ENCODE results near the gene AKAP6.

DNA sequence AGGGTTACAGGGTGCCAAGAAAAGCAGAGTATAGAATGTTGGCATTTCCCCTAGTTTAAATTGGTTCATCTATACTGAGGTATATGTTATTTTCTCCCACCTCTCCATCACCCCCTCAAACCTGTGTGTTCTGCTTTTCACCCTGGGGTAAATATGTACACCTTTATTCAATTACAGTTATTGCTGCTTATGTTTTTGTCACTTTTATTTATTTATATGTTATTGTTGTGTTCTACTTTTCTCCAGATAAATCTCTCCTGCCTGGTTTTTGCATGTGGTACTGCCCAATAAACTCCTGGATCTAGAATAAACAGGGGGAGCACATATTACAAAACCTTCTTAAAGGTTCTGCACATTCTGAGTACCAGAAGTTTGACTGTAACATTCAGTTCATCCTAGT is 487.5 kb downstream of the AKAP6 start:
- TF ChIP-seq POLR2A (IDR thresholded peaks at IDR 0.05; ENCODE audit: low read depth, low read length) = no peak
- TF ChIP-seq POLR2AphosphoS5 (IDR thresholded peaks at IDR 0.05; ENCODE audit: low read depth, low read length) = no peak
- no peak for TF ChIP-seq TAF1 (IDR thresholded peaks at IDR 0.05; ENCODE audit: borderline replicate concordance, low read depth, low read length)
